Psoas muscle (tissue), 8 donors: ENCODE measurements around the gene HDAC1. TPM values are rescaled to one million over a fixed set of nuclear protein-coding genes. Genes with fewer than 3 reads are reported as not detected.

Source experiments
- ATAC-seq, 4 donors: fragments of 200-7000 bp; cut with Tn5 transposase; one replicate each; pipeline ENCODE4 v1.9.1; 2020; ENCODE audit warnings: moderate library complexity in 3 of 4, mild to moderate bottlenecking in 2 of 4
- DNase-seq, 2 donors: peaks; one replicate each; pipeline ENCODE4 v3.0.0-alpha.2; 2020
- H3K27ac ChIP-seq: fragments of 200-600 bp; one replicate; pipeline ENCODE4 v1.8.0; 2022
- H3K27me3 ChIP-seq, 3 donors: fragments of 200-600 bp in 1 of 3; one replicate each; pipeline versions ENCODE4 v1.6.1 to v1.8.0; 2013 to 2022; ENCODE audit warnings: low read length in 2 of 3, mild to moderate bottlenecking in 2 of 3, moderate library complexity in 1 of 3; ENCODE audit not compliant: insufficient read depth in 3 of 3
- H3K36me3 ChIP-seq, 2 donors: fragments of 200-600 bp in 1 of 2; one replicate each; pipeline versions ENCODE4 v1.6.1 to v1.8.0; 2013 to 2022; ENCODE audit warnings: low read depth in 1 of 2, mild to moderate bottlenecking in 1 of 2, moderate library complexity in 1 of 2; ENCODE audit not compliant: insufficient read depth in 1 of 2
- H3K4me1 ChIP-seq: fragments of 200-600 bp; one replicate; pipeline ENCODE4 v1.8.0; 2022
- H3K4me3 ChIP-seq: fragments of 200-600 bp; one replicate; pipeline ENCODE4 v1.8.0; 2022; ENCODE audit warnings: mild to moderate bottlenecking
- H3K9me3 ChIP-seq: fragments of 200-600 bp; one replicate; pipeline ENCODE4 v1.8.0; 2022
- CTCF ChIP-seq: fragments of 200-600 bp; IDR thresholded peaks from one replicate; pipeline ENCODE4 v1.8.0; 2022; ENCODE audit warnings: antibody characterized with exemption
- WGBS, 3 donors: extraction: QIAGEN DNeasy Blood & Tissue Kit; methylation state at CpG; one replicate each; pipeline versions ENCODE4 v1.1.6 to v1.1.7; 2013; 5-methylcytosine and 5-hydroxymethylcytosine counted together
- intact Hi-C, 2 donors: fragments of 100-400 bp; cut with DNase I; formaldehyde crosslinking; loops; one replicate each; pipeline versions ENCODE4 v1.11.0 to v1.14.2; 2022
- polyA plus RNA-seq, 3 donors: library from polyadenylated mRNA; stranded (reverse); fragments of 200-250 nt; gene quantifications; one replicate each; pipeline ENCODE4 v1.2.3, GENCODE V29; 2013
- total RNA-seq, 4 donors: library from RNA; stranded (reverse); fragmentation: NEBNext Ultra II Directional in 2 of 4; extraction: Animal tissue kit (Norgen Biotek cat#: 25700) in 2 of 4; gene quantifications; one replicate each; pipeline versions ENCODE4 v1.2.1 to v1.2.4, GENCODE V29; 2021 to 2023
- donor health status: healthy with polysubstance abuse.
- donor health status: DM: no; HTN: no; CAD: no; lungs with moderate emphysema.
- donor health status: Bipolar disorder and iron deficiency.
- donor health status: healthy.
- donor health status: DM: yes; HTN: yes; CAD: no.
- donor health status: DM: no; HTN: no; CAD: no.
- donor health status: DM: no; HTN: no; CAD: no.
- donor health status: DM: yes; HTN: yes; CAD: no.

The HDAC1 gene
- total and polyA plus RNA-seq, 7 donors = 11.8 to 23.1 (median 16.7) TPM

GRCh38 chr1:32336963-32337675, 45.2 kb downstream of the HDAC1 start:
- H3K4me1 ChIP-seq = no peaks in the 10 kb centered on the region
- no peak for TF ChIP-seq CTCF
- intact Hi-C loops = no loop called here

GRCh38 chr1:32337855-32338636, 46.2 kb downstream of the HDAC1 start:
- TF ChIP-seq CTCF = no peak
- no peak overlapping the region for H3K27ac ChIP-seq
- 55 to 58% (median 56%) methylated on average over 16 of the region's 16 CpGs for WGBS, 3 donors
- ATAC-seq (no peak), DNase-seq (no peak)
- H3K27me3 ChIP-seq = no peaks in the 10 kb centered on the region
- H3K9me3 ChIP-seq = no peaks in the 10 kb centered on the region
- no peaks in the 10 kb centered on the region for H3K4me1 ChIP-seq
- intact Hi-C loops = no loop called here
- no peaks in the 10 kb centered on the region for H3K36me3 ChIP-seq
- no peak overlapping the region for H3K4me3 ChIP-seq

More at GRCh38 chr1:32336963-32337675, 45.2 kb downstream of the HDAC1 start:
- peaks cover 0 to 7% of the 10 kb centered on the region in 2 donors for H3K36me3 ChIP-seq
- no peaks in the 10 kb centered on the region for H3K27me3 ChIP-seq
- no peak for ATAC-seq
- no peaks in the 10 kb centered on the region for H3K9me3 ChIP-seq
- WGBS, 3 donors = 57 to 65% (median 61%) methylated on average over 7 to 8 of the region's 8 CpGs
- H3K4me3 ChIP-seq = no peak overlapping the region
- peak in 1 of 2 donors; percentile 71 for DNase-seq
- H3K27ac ChIP-seq = no peak overlapping the region

GRCh38 chr1:32338637-32339145, 46.8 kb downstream of the HDAC1 start:
- no peak overlapping the region for H3K27ac ChIP-seq
- intact Hi-C loops = no loop called here
- no peak for ATAC-seq
- no peaks in the 10 kb centered on the region for H3K9me3 ChIP-seq
- no peak for DNase-seq
- no peaks in the 10 kb centered on the region for H3K4me1 ChIP-seq
- H3K36me3 ChIP-seq = no peaks in the 10 kb centered on the region
- TF ChIP-seq CTCF = no peak
- 65 to 73% (median 72%) methylated on average over 14 of the region's 14 CpGs for WGBS, 3 donors
- no peaks in the 10 kb centered on the region for H3K27me3 ChIP-seq
- no peak overlapping the region for H3K4me3 ChIP-seq

- DNase-seq = no peak
- H3K36me3 ChIP-seq = no peaks in the 10 kb centered on the region
- no peak overlapping the region for H3K27ac ChIP-seq
- no peak overlapping the region for H3K4me3 ChIP-seq
- no peaks in the 10 kb centered on the region for H3K27me3 ChIP-seq
- intact Hi-C loops = no loop called here
- WGBS, 3 donors = 82 to 90% (median 87%) methylated on average over 5 of the region's 5 CpGs
- no peak for TF ChIP-seq CTCF
- H3K4me1 ChIP-seq = no peaks in the 10 kb centered on the region
- no peak for ATAC-seq
- H3K9me3 ChIP-seq = no peaks in the 10 kb centered on the region
These were observed 47.6 kb downstream of the HDAC1 start for GRCh38 chr1:32339363-32339978.
